H1 (cell line): ENCODE data around the gene CKAP2L. TPM values are rescaled to one million over a fixed set of nuclear protein-coding genes. Genes with fewer than 3 reads are reported as not detected.
A peak's percentile ranks its signal among the peaks of the same experiment; 100 is the strongest.

Source experiments
- CTCF ChIA-PET: fragments of 300-600 bp; sonication (Branson Sonifier 250); formaldehyde crosslinking; loops from one replicate; lab custom pipeline; 2021; ENCODE audit not compliant: partially characterized antibody; lab: Charles Lee
- POLR2A ChIA-PET: fragments of 300-600 bp; sonication (Branson Sonifier 250); formaldehyde crosslinking; loops from one replicate; lab custom pipeline; 2021; ENCODE audit warnings: inconsistent platforms; ENCODE audit not compliant: partially characterized antibody; lab: Charles Lee
- DNase-seq, 2 experiments: peaks; one replicate each; pipeline versions ENCODE4 v3.0.0 to v3.0.0-alpha.2; 2010 to 2022; ENCODE audit warnings: low spot score in 2 of 2, low read depth in 1 of 2, mixed read lengths in 1 of 2
- FAIRE-seq: peaks from 2 replicates; lab custom pipeline; 2011; peaks lifted over from hg19 to GRCh38; lab: Jason Lieb, UNC
- H2AFZ ChIP-seq: 2 replicates; pipeline ENCODE4 v1.8.1; 2012; ENCODE audit warnings: low read length, inconsistent platforms
- H2AK5ac ChIP-seq: 2 replicates; pipeline ENCODE4 v1.6.1; 2013; ENCODE audit warnings: low read depth, low read length
- H2BK120ac ChIP-seq: replicated peaks from 2 replicates; pipeline ENCODE3; 2013; ENCODE audit warnings: low read depth, low read length, inconsistent platforms
- H2BK12ac ChIP-seq: 2 replicates; pipeline ENCODE4 v1.6.1; 2013; ENCODE audit warnings: low read depth, low read length
- H2BK15ac ChIP-seq: 2 replicates; pipeline ENCODE4 v1.6.1; 2013; ENCODE audit warnings: low read length
- H2BK20ac ChIP-seq: 2 replicates; pipeline ENCODE4 v1.6.1; 2013; ENCODE audit warnings: low read length
- H2BK5ac ChIP-seq: 2 replicates; pipeline ENCODE4 v1.6.1; 2013; ENCODE audit warnings: low read depth, low read length
- H3K14ac ChIP-seq: 2 replicates; pipeline ENCODE4 v1.6.1; 2013; ENCODE audit warnings: inconsistent platforms; ENCODE audit not compliant: insufficient read length
- H3K18ac ChIP-seq: 2 replicates; pipeline ENCODE4 v1.6.1; 2013; ENCODE audit warnings: low read length; ENCODE audit errors: extremely low read depth
- H3K23ac ChIP-seq: 2 replicates; pipeline ENCODE4 v1.6.1; 2013; ENCODE audit warnings: inconsistent platforms; ENCODE audit not compliant: insufficient read length
- H3K23me2 ChIP-seq: 2 replicates; pipeline ENCODE4 v1.6.1; 2013; ENCODE audit warnings: low read depth, low read length
- H3K27ac ChIP-seq: 2 replicates; pipeline ENCODE4 v1.6.1; 2011; ENCODE audit warnings: low read depth, low read length, inconsistent platforms
- H3K27me3 ChIP-seq, 4 experiments: replicated peaks in 1 of 4; 1 replicate in 1 of 4; 2 replicates in 3 of 4; pipeline versions ENCODE4 v1.6.1 to v1.8.1; 2011 to 2013; ENCODE audit warnings: low read length in 3 of 4, mild to moderate bottlenecking in 3 of 4, inconsistent platforms in 2 of 4, mixed read lengths in 2 of 4, moderate library complexity in 1 of 4; ENCODE audit not compliant: control insufficient read depth in 3 of 4, insufficient read depth in 3 of 4; ENCODE audit errors: extremely low read depth in 1 of 4
- H3K36me3 ChIP-seq, 4 experiments: 2 replicates each; pipeline versions ENCODE4 v1.6.1 to v1.8.1; 2011 to 2013; ENCODE audit warnings: mild to moderate bottlenecking in 4 of 4, low read length in 3 of 4, moderate library complexity in 2 of 4, control low read depth in 1 of 4, inconsistent platforms in 1 of 4; ENCODE audit not compliant: insufficient read depth in 4 of 4, control insufficient read depth in 2 of 4
- H3K4ac ChIP-seq: replicated peaks from 2 replicates; pipeline ENCODE3; 2013; ENCODE audit warnings: low read length, low read depth, mixed read lengths, inconsistent platforms; ENCODE audit not compliant: insufficient read length
- H3K4me1 ChIP-seq, 4 experiments: replicated peaks in 1 of 4; 1 replicate in 1 of 4; 2 replicates in 3 of 4; pipeline versions ENCODE4 v1.6.1 to v1.8.1; 2011 to 2013; ENCODE audit warnings: low read length in 3 of 4, inconsistent platforms in 2 of 4, mixed read lengths in 1 of 4; ENCODE audit not compliant: insufficient read depth in 4 of 4, control insufficient read depth in 3 of 4
- H3K4me2 ChIP-seq, 2 experiments: 2 replicates each; pipeline versions ENCODE4 v1.6.1 to v1.8.1; 2011 to 2013; ENCODE audit warnings: low read depth in 2 of 2, low read length in 2 of 2, control low read depth in 1 of 2, inconsistent platforms in 1 of 2, mild to moderate bottlenecking in 1 of 2; ENCODE audit not compliant: insufficient read depth in 1 of 2
- H3K4me3 ChIP-seq, 4 experiments: fragments of 200-600, 300-600 bp in 1 of 4; sonication (generic), shearing (Covaris generic), sonication (Bioruptor Twin) in 1 of 4; 2 replicates each; pipeline versions ENCODE4 v1.5.1 to v1.8.1; 2011 to 2016; ENCODE audit warnings: low read length in 4 of 4, low read depth in 3 of 4, control low read depth in 2 of 4, inconsistent platforms in 2 of 4, mild to moderate bottlenecking in 2 of 4, mixed read lengths in 1 of 4, moderate library complexity in 1 of 4; ENCODE audit not compliant: insufficient read depth in 2 of 4; ENCODE audit errors: extremely low read depth in 1 of 4
- H3K56ac ChIP-seq: replicated peaks from 2 replicates; pipeline ENCODE3; 2013; ENCODE audit warnings: low read depth, mild to moderate bottlenecking, mixed read lengths, low read length, inconsistent platforms; ENCODE audit not compliant: insufficient read length
- H3K79me1 ChIP-seq: 2 replicates; pipeline ENCODE4 v1.6.1; 2013; ENCODE audit warnings: low read depth, low read length, control low read depth
- H3K79me2 ChIP-seq, 2 experiments: 2 replicates each; pipeline versions ENCODE4 v1.6.1 to v1.8.1; 2012 to 2013; ENCODE audit warnings: low read length in 2 of 2, mild to moderate bottlenecking in 2 of 2, inconsistent platforms in 1 of 2; ENCODE audit not compliant: insufficient read depth in 2 of 2, control insufficient read depth in 1 of 2
- H3K9ac ChIP-seq, 4 experiments: replicated peaks in 1 of 4; 1 replicate in 1 of 4; 2 replicates in 3 of 4; pipeline versions ENCODE4 v1.6.1 to v1.8.1; 2011 to 2013; ENCODE audit warnings: low read depth in 3 of 4, low read length in 3 of 4, control low read depth in 2 of 4, mild to moderate bottlenecking in 2 of 4, moderate library complexity in 2 of 4, inconsistent platforms in 1 of 4; ENCODE audit errors: extremely low read depth in 1 of 4
- H3K9me3 ChIP-seq, 2 experiments: 2 replicates each; pipeline versions ENCODE4 v1.6.1 to v1.8.1; 2012 to 2013; ENCODE audit warnings: mild to moderate bottlenecking in 2 of 2, moderate library complexity in 2 of 2, control low read depth in 1 of 2, inconsistent platforms in 1 of 2, low read depth in 1 of 2, low read length in 1 of 2, mixed read lengths in 1 of 2; ENCODE audit not compliant: insufficient read depth in 2 of 2
- H4K20me1 ChIP-seq, 2 experiments: replicated peaks in 1 of 2; 2 replicates each; pipeline versions ENCODE3 to v1.8.1; 2011 to 2013; ENCODE audit warnings: inconsistent platforms in 2 of 2, low read length in 2 of 2, mild to moderate bottlenecking in 1 of 2; ENCODE audit not compliant: insufficient read depth in 2 of 2, control insufficient read depth in 1 of 2
- H4K5ac ChIP-seq: 2 replicates; pipeline ENCODE4 v1.6.1; 2013; ENCODE audit warnings: low read length, low read depth, mixed read lengths, inconsistent platforms; ENCODE audit not compliant: insufficient read length
- H4K8ac ChIP-seq: 2 replicates; pipeline ENCODE4 v1.8.0; 2013; ENCODE audit warnings: mild to moderate bottlenecking, moderate library complexity, low read length, inconsistent platforms; ENCODE audit not compliant: insufficient read depth; ENCODE audit errors: extremely low read depth
- H4K91ac ChIP-seq: replicated peaks from 2 replicates; pipeline ENCODE3; 2013; ENCODE audit warnings: low read length, mixed read lengths, inconsistent platforms; ENCODE audit not compliant: insufficient read length
- BRCA1 ChIP-seq: IDR thresholded peaks from 2 replicates; pipeline ENCODE4 v1.6.1; 2012; ENCODE audit warnings: low read depth, low read length, improper control_type of control experiment
- CTBP2 ChIP-seq: IDR thresholded peaks from 2 replicates; pipeline ENCODE4 v1.7.0; 2011; ENCODE audit warnings: borderline replicate concordance, mild to moderate bottlenecking, moderate library complexity, mixed read lengths, low read length; ENCODE audit not compliant: insufficient read depth, insufficient read length
- EGR1 ChIP-seq: IDR thresholded peaks from 2 replicates; pipeline ENCODE4 v1.6.1; 2011; ENCODE audit warnings: low read depth, low read length, borderline replicate concordance
- GTF2F1 ChIP-seq: IDR thresholded peaks from 2 replicates; pipeline ENCODE4 v1.6.1; 2012; ENCODE audit warnings: low read depth, low read length, improper control_type of control experiment, borderline replicate concordance
- HDAC2 ChIP-seq, 2 experiments: fragments of 300-600 bp in 1 of 2; sonication (generic) in 1 of 2; IDR thresholded peaks; 2 replicates each; pipeline ENCODE4 v1.6.1; 2011 to 2012; ENCODE audit warnings: low read depth in 2 of 2, low read length in 2 of 2, mild to moderate bottlenecking in 2 of 2, moderate library complexity in 2 of 2, borderline replicate concordance in 1 of 2, inconsistent platforms in 1 of 2
- RAD21 ChIP-seq, 2 experiments: IDR thresholded peaks in 1 of 2; conservative IDR thresholded peaks in 1 of 2; 2 replicates each; pipeline ENCODE4 v1.6.1; 2011; ENCODE audit warnings: low read depth in 2 of 2, low read length in 2 of 2, improper control_type of control experiment in 1 of 2, inconsistent platforms in 1 of 2, mild to moderate bottlenecking in 1 of 2, moderate library complexity in 1 of 2
- SAP30 ChIP-seq: fragments of 300-600 bp; sonication (generic); IDR thresholded peaks from 2 replicates; pipeline ENCODE4 v1.7.1; 2012; ENCODE audit warnings: low read length, moderate library complexity, mild to moderate bottlenecking, inconsistent platforms; ENCODE audit not compliant: insufficient read depth, insufficient replicate concordance
- SRF ChIP-seq: IDR thresholded peaks from 2 replicates; pipeline ENCODE4 v1.6.1; 2011; ENCODE audit warnings: mild to moderate bottlenecking, low read depth, low read length, moderate library complexity
- TAF1 ChIP-seq: IDR thresholded peaks from 2 replicates; pipeline ENCODE4 v1.6.1; 2011; ENCODE audit warnings: mild to moderate bottlenecking, low read depth, low read length
- WGBS, 2 experiments: shearing (Covaris generic) in 1 of 2; methylation state at CpG; one replicate each; pipeline versions ENCODE4 v1.1.6 to v1.1.7; 2013 to 2015; ENCODE audit warnings: low lambda C conversion rate in 2 of 2, mixed read lengths in 2 of 2, inconsistent platforms in 1 of 2, low coverage in 1 of 2, missing lambda C conversion rate in 1 of 2; ENCODE audit not compliant: insufficient replicate concordance in 2 of 2, insufficient coverage in 1 of 2, insufficient read length in 1 of 2; ENCODE audit errors: extremely low coverage in 1 of 2, missing lambda C conversion rate in 1 of 2; 5-methylcytosine and 5-hydroxymethylcytosine counted together
- polyA plus RNA-seq, 7 experiments: library from polyadenylated mRNA; depleted of rRNA in 3 of 7; stranded (reverse) in 5 of 7; unstranded in 2 of 7; fragments of >200 nt in 5 of 7; fragments of 200-250 nt in 2 of 7; gene quantifications; 1 replicate in 5 of 7; 2 replicates in 1 of 7; 4 replicates in 1 of 7; pipeline versions ENCODE4 v1.2.1 to v1.2.3, GENCODE V29; 2011 to 2013; ENCODE audit warnings: missing spikeins in 2 of 7, mixed read lengths in 2 of 7
- total RNA-seq: library from RNA; stranded (reverse); fragmentation: NEBNext Ultra II Directional; extraction: Animal tissue kit (Norgen Biotek cat#: 25700); gene quantifications from 2 replicates; pipeline ENCODE4 v1.2.1, GENCODE V29; 2021
- TF ChIP-seq, protein P1 (sequence below), 3 experiments: IDR thresholded peaks; 1 replicate in 2 of 3; 2 replicates in 1 of 3; pipeline versions ENCODE4 v1.5.1 to v1.6.1; 2011; ENCODE audit warnings: low read length in 3 of 3, mild to moderate bottlenecking in 3 of 3, inconsistent platforms in 2 of 3, low read depth in 1 of 3, moderate library complexity in 1 of 3; ENCODE audit not compliant: insufficient read depth in 1 of 3; ENCODE audit errors: control extremely low read depth in 1 of 3

The CKAP2L gene
- total and polyA plus RNA-seq, 2 of the 8 experiments (the other 6 are each of a cell fraction or from before 2014, with no cell fraction given), result 2.5 to 20.7 TPM

DNA sequence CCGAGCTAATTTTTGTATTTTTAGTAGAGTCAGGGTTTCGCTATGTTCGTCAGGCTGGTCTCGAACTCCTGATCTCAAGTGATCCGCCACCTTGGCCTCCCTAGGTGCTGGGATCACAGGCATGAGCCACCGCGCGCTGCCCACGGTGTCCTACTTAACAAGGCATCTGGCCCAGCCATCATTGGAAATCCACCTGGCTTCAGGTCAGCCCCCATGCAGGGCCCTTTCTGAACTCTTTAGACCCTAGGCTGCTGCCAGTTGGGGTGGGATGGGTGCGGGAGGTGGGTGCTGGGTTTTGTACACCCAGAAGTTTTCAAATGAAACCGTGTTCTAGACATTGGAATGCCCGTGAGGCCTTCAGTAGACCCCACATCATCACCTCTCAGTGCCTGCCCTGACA lies 70.2 kb downstream of the CKAP2L start:
- POLR2A ChIA-PET, result no interaction called here
- no peak overlapping the region for H4K8ac ChIP-seq
- no peak overlapping the region for H3K4me2 ChIP-seq
- H3K36me3 ChIP-seq, result no peaks in the 10 kb centered on the region
- no peak overlapping the region for H3K18ac ChIP-seq
- H3K4ac ChIP-seq, result no peak overlapping the region
- no peak overlapping the region for H3K23ac ChIP-seq
- no peaks in the 10 kb centered on the region for H3K27me3 ChIP-seq
- CTCF ChIA-PET, result interaction anchor here (0.6 to 2.8 kb wide), 4 partner anchors 33 to 269 kb away, joined by 3 to 8 read pairs (median 4); no protein-coding TSS in a partner anchor
- no peak for FAIRE-seq
- no peak overlapping the region for H3K4me3 ChIP-seq
- 97% methylated on average over 12 of the region's 12 CpGs; no CpG with 5 or more reads in 1 of the 2 experiments for WGBS, 2 experiments
- no peak overlapping the region for H4K5ac ChIP-seq
- no peak overlapping the region for H3K14ac ChIP-seq
- H2BK120ac ChIP-seq, result no peak overlapping the region
- no peak overlapping the region for H3K56ac ChIP-seq
- H2BK5ac ChIP-seq, result no peak overlapping the region
- H4K91ac ChIP-seq, result no peak overlapping the region
- peak in 1 of 2 experiments; percentile 35 for DNase-seq
- no peak overlapping the region for H2BK12ac ChIP-seq
- H3K79me1 ChIP-seq, result no peaks in the 10 kb centered on the region
- H3K9me3 ChIP-seq, result no peaks in the 10 kb centered on the region
- H2AFZ ChIP-seq, result no peak overlapping the region
- no peak overlapping the region for H2BK20ac ChIP-seq
- peaks cover 0 to 6% (median 3%) of the 10 kb centered on the region in 4 experiments; a peak in 4 of 7 replicates for H3K4me1 ChIP-seq
- no peaks in the 10 kb centered on the region for H3K79me2 ChIP-seq
- H3K27ac ChIP-seq, result no peak overlapping the region
- H2BK15ac ChIP-seq, result no peak overlapping the region
- no peaks in the 10 kb centered on the region for H3K23me2 ChIP-seq
- H4K20me1 ChIP-seq, result no peaks in the 10 kb centered on the region
- H2AK5ac ChIP-seq, result no peak overlapping the region
- no peak overlapping the region for H3K9ac ChIP-seq
- TF ChIP-seq GTF2F1 (no peak), EGR1 (no peak), SAP30 (no peak), CTBP2 (no peak), HDAC2 (IDR thresholded peaks at IDR 0.05; ENCODE audit: borderline replicate concordance in 1 of 2, low read depth in 2 of 2, low read length in 2 of 2) (no peak), RAD21 (IDR thresholded peaks at IDR 0.05 in 1 of 2, conservative IDR thresholded peaks at IDR 0.05 in 1 of 2; ENCODE audit: low read depth in 2 of 2, low read length in 2 of 2) (no peak), BRCA1 (no peak), TAF1 (no peak), SRF (no peak)
- TF ChIP-seq, protein P1, sequence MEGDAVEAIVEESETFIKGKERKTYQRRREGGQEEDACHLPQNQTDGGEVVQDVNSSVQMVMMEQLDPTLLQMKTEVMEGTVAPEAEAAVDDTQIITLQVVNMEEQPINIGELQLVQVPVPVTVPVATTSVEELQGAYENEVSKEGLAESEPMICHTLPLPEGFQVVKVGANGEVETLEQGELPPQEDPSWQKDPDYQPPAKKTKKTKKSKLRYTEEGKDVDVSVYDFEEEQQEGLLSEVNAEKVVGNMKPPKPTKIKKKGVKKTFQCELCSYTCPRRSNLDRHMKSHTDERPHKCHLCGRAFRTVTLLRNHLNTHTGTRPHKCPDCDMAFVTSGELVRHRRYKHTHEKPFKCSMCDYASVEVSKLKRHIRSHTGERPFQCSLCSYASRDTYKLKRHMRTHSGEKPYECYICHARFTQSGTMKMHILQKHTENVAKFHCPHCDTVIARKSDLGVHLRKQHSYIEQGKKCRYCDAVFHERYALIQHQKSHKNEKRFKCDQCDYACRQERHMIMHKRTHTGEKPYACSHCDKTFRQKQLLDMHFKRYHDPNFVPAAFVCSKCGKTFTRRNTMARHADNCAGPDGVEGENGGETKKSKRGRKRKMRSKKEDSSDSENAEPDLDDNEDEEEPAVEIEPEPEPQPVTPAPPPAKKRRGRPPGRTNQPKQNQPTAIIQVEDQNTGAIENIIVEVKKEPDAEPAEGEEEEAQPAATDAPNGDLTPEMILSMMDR (IDR thresholded peaks at IDR 0.05; ENCODE audit: control extremely low read depth in 1 of 3, insufficient read depth in 1 of 3, low read depth in 1 of 3, low read length in 3 of 3), result no peak
